ENCODE measurements around the gene SUGP2. TPM values are rescaled to one million over a fixed set of nuclear protein-coding genes. Genes with fewer than 3 reads are reported as not detected.

SUGP2 gene
- total RNA-seq, 1 experiment from 2014 or later: 95.2 TPM

- H2BK120ac ChIP-seq (ENCODE audit: low read depth, low read length, poor library complexity, severe bottlenecking): no peak overlapping the region
- no peak overlapping the region for H3K23ac ChIP-seq (ENCODE audit: insufficient read length, low read depth, low read length)
- no peaks in the 10 kb centered on the region for H4K20me1 ChIP-seq (ENCODE audit: control insufficient read depth, insufficient read depth, insufficient read length)
- H3K27ac Mint-ChIP-seq: no peak overlapping the region
- no peak overlapping the region for H3K4ac ChIP-seq (ENCODE audit: low read depth, low read length)
- H3K14ac ChIP-seq (ENCODE audit: insufficient read depth, low read length): no peak overlapping the region
- H3K4me3 Mint-ChIP-seq: no peak overlapping the region
- H3K27me3 ChIP-seq (ENCODE audit: insufficient read depth, low read length): no peaks in the 10 kb centered on the region
- no peak overlapping the region for H2BK15ac ChIP-seq (ENCODE audit: low read depth, low read length)
- H4K91ac ChIP-seq (ENCODE audit: insufficient read length, low read depth, low read length): no peak overlapping the region
- TF ChIP-seq CTCF (conservative IDR thresholded peaks at IDR 0.05): no peak
- H3K4me1 Mint-ChIP-seq: no peaks in the 10 kb centered on the region
- no peaks in the 10 kb centered on the region for H3K79me2 ChIP-seq (ENCODE audit: insufficient read depth, low read length)
- no peak overlapping the region for H2AFZ ChIP-seq (ENCODE audit: low read length)
- H4K8ac ChIP-seq (replicated peaks; ENCODE audit: insufficient read length, low read depth, low read length): no peak overlapping the region
- H2BK20ac ChIP-seq (ENCODE audit: low read depth, low read length, poor library complexity, severe bottlenecking): no peak overlapping the region
- no peaks in the 10 kb centered on the region for H3K9me3 ChIP-seq (ENCODE audit: control insufficient read depth, low read depth, low read length)
- H3K18ac ChIP-seq (ENCODE audit: insufficient read length, low read depth, low read length): no peak overlapping the region
- H3K4me1 ChIP-seq (ENCODE audit: insufficient read depth, low read length): no peaks in the 10 kb centered on the region
- H3K27me3 Mint-ChIP-seq (ENCODE audit: low read depth): no peaks in the 10 kb centered on the region; the same call in 1 of the 2 replicates
- no CpG with 5 or more reads among the region's 15 CpGs for whole genome bisulfite sequencing (ENCODE audit: extremely low coverage, insufficient read length, low lambda C conversion rate)
- H3K9ac ChIP-seq (ENCODE audit: extremely low read depth, insufficient read length, low read length): no peak overlapping the region
- H2BK5ac ChIP-seq (ENCODE audit: insufficient read length, low read length): no peak overlapping the region
- H3K79me1 ChIP-seq (ENCODE audit: insufficient read depth, low read depth, low read length, poor library complexity, severe bottlenecking): no peaks in the 10 kb centered on the region
- H2BK12ac ChIP-seq (ENCODE audit: insufficient read length, low read depth, low read length): no peak overlapping the region
- DNase-seq: no peak
- H3K27ac ChIP-seq (ENCODE audit: insufficient read length, low read depth, low read length): no peak overlapping the region
- no peak overlapping the region for H2AK5ac ChIP-seq (ENCODE audit: insufficient read length, low read length)
- H3K23me2 ChIP-seq (ENCODE audit: insufficient read length, low read depth, low read length, poor library complexity, severe bottlenecking): no peaks in the 10 kb centered on the region
- H4K5ac ChIP-seq (ENCODE audit: insufficient read length, low read depth, low read length): no peak overlapping the region
- no peak overlapping the region for H3K4me2 ChIP-seq (ENCODE audit: insufficient read depth, insufficient read length, low read length)
- H3T11ph ChIP-seq (ENCODE audit: low read length): no peak overlapping the region
- H3K36me3 Mint-ChIP-seq (ENCODE audit: insufficient read depth in 1 of 3, low read depth in 3 of 3): peaks cover 38 to 89% (median 71%) of the 10 kb centered on the region in 3 experiments
- H3K56ac ChIP-seq (ENCODE audit: insufficient read length, low read depth, low read length): no peak overlapping the region
- H3K9me3 Mint-ChIP-seq: no peaks in the 10 kb centered on the region
Measured at GRCh38 chr19:19054315-19054938, 21.1 kb upstream of the SUGP2 start.
